Caki2 (cell line): ENCODE measurements around the gene METAP1. TPM values are rescaled to one million over a fixed set of nuclear protein-coding genes. Genes with fewer than 3 reads are reported as not detected.

Experiments
- total RNA-seq: library from RNA; depleted of rRNA; stranded (reverse); fragments of >200 nt; shearing (Covaris generic); gene quantifications from 2 replicates; pipeline ENCODE4 v1.2.3, GENCODE V29; 2014; ENCODE audit warnings: low replicate concordance; rRNA removed

METAP1 gene
- total RNA-seq, 1 experiment from 2014 or later: 65.5 TPM

Other genes with a start within 250 kb of the METAP1 start
- gene EIF4E, start 66.6 kb upstream of the METAP1 start, total RNA-seq: 110 and 134 TPM in 2 replicates
- gene ADH5, start 93.1 kb downstream of the METAP1 start, total RNA-seq: 206 and 212 TPM in 2 replicates
- gene ADH4, start 148.6 kb downstream of the METAP1 start, total RNA-seq: not detected in 2 replicates
- gene ADH6, start 223.5 kb downstream of the METAP1 start, total RNA-seq: not detected in 2 replicates